ENCODE results near the gene ERAL1. TPM values are rescaled to one million over a fixed set of nuclear protein-coding genes. Genes with fewer than 3 reads are reported as not detected.

The ERAL1 gene
- total RNA-seq (2022; extraction: Qiagen RNA extraction; ENCODE audit: low read depth) = 71.7 to 92.3 TPM (median 89.0 TPM) in 5 replicates

GRCh38 chr17:28854457-28855335 is at the start of gene ERAL1:
Gene ERAL1, plus strand, starts transcription at chr17:28855016. Its CDS starts 19 bp downstream, at chr17:28855035.

GRCh38 chr17:28842282-28843012 is 12.4 kb upstream of the ERAL1 start, which contains the start of gene FAM222B:
Gene FAM222B, minus strand, starts transcription at chr17:28842790. Its CDS starts 76,123 bp downstream, at chr17:28766667.

GRCh38 chr17:28896884-28897768 is 42.3 kb downstream of the ERAL1 start, which contains the start of gene FLOT2:
Gene FLOT2, minus strand, starts transcription at chr17:28897733. Its CDS starts 159 bp downstream, at chr17:28897574.

GRCh38 chr17:28902819-28903545 is 48.2 kb downstream of the ERAL1 start, which contains the start of gene DHRS13:
Gene DHRS13, minus strand, starts transcription at chr17:28903079. Its CDS starts 135 bp downstream, at chr17:28902944.

Other genes starting within 250 kb of the ERAL1 start
- gene RSKR, start 240.8 kb upstream of the ERAL1 start, total RNA-seq (2022; extraction: Qiagen RNA extraction; ENCODE audit: low read depth) = 3.4 to 6.2 TPM (median 4.3 TPM) in 5 replicates
- gene BLTP2, start 209.9 kb upstream of the ERAL1 start, total RNA-seq (2022; extraction: Qiagen RNA extraction; ENCODE audit: low read depth) = 54.9 to 85.2 TPM (median 59.7 TPM) in 5 replicates
- gene SDF2, start 193.1 kb upstream of the ERAL1 start, total RNA-seq (2022; extraction: Qiagen RNA extraction; ENCODE audit: low read depth) = 80.1 to 93.3 TPM (median 86.3 TPM) in 5 replicates
- gene SUPT6H, start 192.8 kb upstream of the ERAL1 start, total RNA-seq (2022; extraction: Qiagen RNA extraction; ENCODE audit: low read depth) = 71.8 to 81.6 TPM (median 75.5 TPM) in 5 replicates
- gene PROCA1, start 143.1 kb upstream of the ERAL1 start, total RNA-seq (2022; extraction: Qiagen RNA extraction; ENCODE audit: low read depth) = 1.0 to 2.2 TPM (median 1.3 TPM) in 5 replicates
- 237 to 279 TPM (median 261 TPM) in 5 replicates for gene RAB34, start 137.1 kb upstream of the ERAL1 start, total RNA-seq (2022; extraction: Qiagen RNA extraction; ENCODE audit: low read depth)
- gene RPL23A, start 135.0 kb upstream of the ERAL1 start, total RNA-seq (2022; extraction: Qiagen RNA extraction; ENCODE audit: low read depth) = 1,884 to 2,485 TPM (median 2,244 TPM) in 5 replicates
- gene TLCD1, start 128.8 kb upstream of the ERAL1 start, total RNA-seq (2022; extraction: Qiagen RNA extraction; ENCODE audit: low read depth) = 30.6 to 49.5 TPM (median 46.7 TPM) in 5 replicates
- 4.0 to 5.7 TPM (median 4.7 TPM) in 5 replicates for gene NEK8, start 126.2 kb upstream of the ERAL1 start, total RNA-seq (2022; extraction: Qiagen RNA extraction; ENCODE audit: low read depth)
- 56.8 to 78.8 TPM (median 75.3 TPM) in 5 replicates for gene TRAF4, start 111.0 kb upstream of the ERAL1 start, total RNA-seq (2022; extraction: Qiagen RNA extraction; ENCODE audit: low read depth)
- 17.4 to 22.4 TPM (median 20.1 TPM) in 5 replicates for gene FAM222B, start 12.2 kb upstream of the ERAL1 start, total RNA-seq (2022; extraction: Qiagen RNA extraction; ENCODE audit: low read depth)
- gene FLOT2, start 42.7 kb downstream of the ERAL1 start, total RNA-seq (2022; extraction: Qiagen RNA extraction; ENCODE audit: low read depth) = 64.3 to 77.1 TPM (median 74.3 TPM) in 5 replicates
- 5.2 to 6.4 TPM (median 6.0 TPM) in 5 replicates for gene DHRS13, start 48.1 kb downstream of the ERAL1 start, total RNA-seq (2022; extraction: Qiagen RNA extraction; ENCODE audit: low read depth)
- gene PHF12, start 96.5 kb downstream of the ERAL1 start, total RNA-seq (2022; extraction: Qiagen RNA extraction; ENCODE audit: low read depth) = 31.8 to 37.5 TPM (median 36.2 TPM) in 5 replicates
- gene SEZ6, start 151.0 kb downstream of the ERAL1 start, total RNA-seq (2022; extraction: Qiagen RNA extraction; ENCODE audit: low read depth) = 0.18 TPM in 1 of 5 replicates, not detected in the others
- 0.13 to 0.20 TPM (median 0.16 TPM) in 3 of 5 replicates, not detected in the others for gene PIPOX, start 188.1 kb downstream of the ERAL1 start, total RNA-seq (2022; extraction: Qiagen RNA extraction; ENCODE audit: low read depth)

All from A549 treated with CpdA at 1 μM for 4 hours (cell line).